ENCODE measurements around the gene MLLT3.

MLLT3 gene

DNA sequence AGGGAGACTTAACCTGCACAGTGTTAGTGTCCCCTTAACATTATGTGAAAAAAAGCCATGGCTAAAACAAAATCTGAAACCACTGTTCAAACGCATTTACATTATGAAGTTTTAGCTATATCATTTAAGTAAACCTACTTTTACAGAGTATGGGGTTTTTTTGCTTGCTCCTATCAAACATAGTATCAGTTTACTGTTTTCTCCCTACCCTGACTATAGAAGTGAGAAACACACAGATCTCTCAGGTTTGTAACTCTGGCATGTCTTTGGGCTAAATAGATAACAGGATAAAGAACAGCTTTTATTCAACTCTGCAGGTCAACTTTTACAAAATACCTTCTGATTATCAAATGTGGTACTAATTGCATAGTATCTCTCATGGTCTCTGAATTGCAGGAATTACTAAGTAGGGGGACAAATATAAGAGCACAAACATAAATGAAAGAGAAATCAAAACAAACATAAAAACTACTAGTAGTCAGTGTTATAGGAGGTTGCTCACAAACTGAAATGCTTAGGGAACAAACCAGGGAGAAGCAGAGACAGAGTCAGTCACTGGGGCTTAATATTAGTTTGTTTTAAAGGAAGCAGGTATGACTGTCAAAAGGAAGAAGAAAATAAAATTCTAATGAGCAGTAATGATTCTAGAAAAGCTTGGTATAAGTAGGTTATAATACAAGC lies 155.8 kb downstream of the MLLT3 start:
- Histone ChIP-seq H4K20me1 (ENCODE audit: insufficient read depth) (no peaks in the 10 kb centered on the region), H3K9ac (no peak overlapping the region), H3K36me3 (ENCODE audit: insufficient read depth) (no peaks in the 10 kb centered on the region), H2AFZ (ENCODE audit: low read depth) (no peak overlapping the region), H3K79me2 (ENCODE audit: insufficient read depth, low read depth) (no peaks in the 10 kb centered on the region), H3K27me3 (ENCODE audit: insufficient read depth, low read depth) (no peaks in the 10 kb centered on the region), H3K27ac (no peak overlapping the region), H3K4me1 (ENCODE audit: low read depth, poor library complexity, severe bottlenecking) (no peaks in the 10 kb centered on the region), H3K4me3 (IDR thresholded peaks at IDR 0.05; ENCODE audit: insufficient read depth, low read depth, low read length) (no peak overlapping the region), H3K4me2 (no peak overlapping the region)
- TF ChIP-seq, protein P1, sequence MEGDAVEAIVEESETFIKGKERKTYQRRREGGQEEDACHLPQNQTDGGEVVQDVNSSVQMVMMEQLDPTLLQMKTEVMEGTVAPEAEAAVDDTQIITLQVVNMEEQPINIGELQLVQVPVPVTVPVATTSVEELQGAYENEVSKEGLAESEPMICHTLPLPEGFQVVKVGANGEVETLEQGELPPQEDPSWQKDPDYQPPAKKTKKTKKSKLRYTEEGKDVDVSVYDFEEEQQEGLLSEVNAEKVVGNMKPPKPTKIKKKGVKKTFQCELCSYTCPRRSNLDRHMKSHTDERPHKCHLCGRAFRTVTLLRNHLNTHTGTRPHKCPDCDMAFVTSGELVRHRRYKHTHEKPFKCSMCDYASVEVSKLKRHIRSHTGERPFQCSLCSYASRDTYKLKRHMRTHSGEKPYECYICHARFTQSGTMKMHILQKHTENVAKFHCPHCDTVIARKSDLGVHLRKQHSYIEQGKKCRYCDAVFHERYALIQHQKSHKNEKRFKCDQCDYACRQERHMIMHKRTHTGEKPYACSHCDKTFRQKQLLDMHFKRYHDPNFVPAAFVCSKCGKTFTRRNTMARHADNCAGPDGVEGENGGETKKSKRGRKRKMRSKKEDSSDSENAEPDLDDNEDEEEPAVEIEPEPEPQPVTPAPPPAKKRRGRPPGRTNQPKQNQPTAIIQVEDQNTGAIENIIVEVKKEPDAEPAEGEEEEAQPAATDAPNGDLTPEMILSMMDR (conservative IDR thresholded peaks at IDR 0.05; ENCODE audit: low read depth, low read length): no peak

DNA sequence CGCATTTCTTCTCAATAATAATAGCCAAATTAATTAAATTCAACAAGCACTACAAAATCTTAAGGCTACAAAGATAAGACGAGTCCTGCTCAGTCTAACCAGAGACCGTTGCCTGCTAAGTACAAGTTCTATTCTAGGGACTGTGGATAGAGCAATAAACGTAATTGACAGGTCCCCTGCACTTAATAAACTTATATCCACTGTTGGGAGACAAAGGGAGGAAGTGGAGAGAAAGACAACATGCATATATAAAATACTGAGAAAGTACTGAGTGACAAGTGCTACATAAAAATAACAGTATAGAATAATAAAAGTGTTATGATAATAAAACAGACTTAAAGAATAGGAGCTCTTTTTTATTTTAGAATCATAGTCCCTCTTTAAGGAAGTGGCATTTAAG lies 158.1 kb downstream of the MLLT3 start:
- Histone ChIP-seq H3K4me2 (no peak overlapping the region), H3K36me3 (ENCODE audit: insufficient read depth) (no peaks in the 10 kb centered on the region), H3K4me1 (ENCODE audit: low read depth, poor library complexity, severe bottlenecking) (no peaks in the 10 kb centered on the region), H3K79me2 (ENCODE audit: insufficient read depth, low read depth) (no peaks in the 10 kb centered on the region), H2AFZ (ENCODE audit: low read depth) (no peak overlapping the region), H3K4me3 (IDR thresholded peaks at IDR 0.05; ENCODE audit: insufficient read depth, low read depth, low read length) (no peak overlapping the region), H3K27ac (no peak overlapping the region), H3K9ac (no peak overlapping the region), H4K20me1 (ENCODE audit: insufficient read depth) (no peaks in the 10 kb centered on the region), H3K27me3 (ENCODE audit: insufficient read depth, low read depth) (no peaks in the 10 kb centered on the region)
- TF ChIP-seq, protein P1 (conservative IDR thresholded peaks at IDR 0.05; ENCODE audit: low read depth, low read length): no peak

GRCh38 chr9:20463823-20464222 lies 158.5 kb downstream of the MLLT3 start:
- H2AFZ ChIP-seq (ENCODE audit: low read depth): no peak overlapping the region
- H3K79me2 ChIP-seq (ENCODE audit: insufficient read depth, low read depth): no peaks in the 10 kb centered on the region
- H3K27me3 ChIP-seq (ENCODE audit: insufficient read depth, low read depth): no peaks in the 10 kb centered on the region
- no peaks in the 10 kb centered on the region for H4K20me1 ChIP-seq (ENCODE audit: insufficient read depth)
- H3K4me2 ChIP-seq: no peak overlapping the region
- TF ChIP-seq, protein P1 (conservative IDR thresholded peaks at IDR 0.05; ENCODE audit: low read depth, low read length): no peak
- no peaks in the 10 kb centered on the region for H3K36me3 ChIP-seq (ENCODE audit: insufficient read depth)
- H3K4me1 ChIP-seq (ENCODE audit: low read depth, poor library complexity, severe bottlenecking): no peaks in the 10 kb centered on the region
- H3K27ac ChIP-seq: no peak overlapping the region
- no peak overlapping the region for H3K9ac ChIP-seq
- H3K4me3 ChIP-seq (IDR thresholded peaks at IDR 0.05; ENCODE audit: insufficient read depth, low read depth, low read length): no peak overlapping the region

DNA sequence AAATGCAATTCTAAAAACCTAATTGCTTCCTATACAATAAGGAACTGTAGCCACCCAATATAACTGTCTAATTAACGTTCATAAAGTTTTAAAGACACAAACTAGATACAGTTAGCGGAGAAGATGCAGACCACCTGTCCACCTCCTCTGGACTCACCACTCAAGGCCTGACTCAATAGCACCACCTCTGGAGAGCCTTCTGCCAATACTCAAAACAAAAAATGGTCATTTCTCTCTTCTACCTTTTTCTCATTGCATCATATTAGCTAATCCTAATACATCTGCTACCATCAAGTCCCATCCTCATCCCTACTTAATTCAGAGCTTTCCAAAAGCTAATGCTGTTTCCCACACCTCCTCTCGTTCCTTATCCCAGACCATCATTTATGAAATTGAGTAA lies 159.9 kb downstream of the MLLT3 start:
- TF ChIP-seq, protein P1 (conservative IDR thresholded peaks at IDR 0.05; ENCODE audit: low read depth, low read length): no peak; the same call in 1 of the 2 replicates
- Histone ChIP-seq H3K4me3 (IDR thresholded peaks at IDR 0.05; ENCODE audit: insufficient read depth, low read depth, low read length) (no peak overlapping the region), H3K9ac (no peak overlapping the region), H3K27ac (no peak overlapping the region), H4K20me1 (ENCODE audit: insufficient read depth) (no peaks in the 10 kb centered on the region), H3K4me1 (ENCODE audit: low read depth, poor library complexity, severe bottlenecking) (no peaks in the 10 kb centered on the region), H3K79me2 (ENCODE audit: insufficient read depth, low read depth) (no peaks in the 10 kb centered on the region), H3K27me3 (ENCODE audit: insufficient read depth, low read depth) (no peaks in the 10 kb centered on the region), H3K36me3 (ENCODE audit: insufficient read depth) (no peaks in the 10 kb centered on the region), H2AFZ (ENCODE audit: low read depth) (no peak overlapping the region), H3K4me2 (no peak overlapping the region)
